Heart left ventricle (tissue), 16 donors: ENCODE results near the gene EFCC1. TPM values are rescaled to one million over a fixed set of nuclear protein-coding genes. Genes with fewer than 3 reads are reported as not detected.

ENCODE experiments used
- ATAC-seq, 4 donors: fragments of 200-7000 bp; cut with Tn5 transposase; one replicate each; pipeline ENCODE4 v1.9.1; 2020 to 2022; ENCODE audit warnings: moderate library complexity in 4 of 4, mild to moderate bottlenecking in 3 of 4, moderate number of reproducible peaks in 1 of 4
- DNase-seq, 5 donors: peaks; one replicate each; pipeline ENCODE4 v3.0.0-alpha.2; 2020
- H3K27ac ChIP-seq, 12 donors: fragments of 200-600 bp; sonication (generic) in 4 of 12; one replicate each; pipeline versions ENCODE4 v1.5.0 to v1.8.0; 2016 to 2022; ENCODE audit warnings: mild to moderate bottlenecking in 2 of 12
- H3K27me3 ChIP-seq, 9 donors: fragments of 200-600 bp; sonication (generic) in 2 of 9; one replicate each; pipeline versions ENCODE4 v1.5.1 to v1.8.0; 2016 to 2022; ENCODE audit warnings: mild to moderate bottlenecking in 3 of 9
- H3K36me3 ChIP-seq, 9 donors: fragments of 200-600 bp; sonication (generic) in 2 of 9; one replicate each; pipeline versions ENCODE4 v1.5.0 to v1.8.0; 2018 to 2022; ENCODE audit warnings: mild to moderate bottlenecking in 2 of 9
- H3K4me1 ChIP-seq, 12 donors: fragments of 200-600 bp; sonication (generic) in 4 of 12; one replicate each; pipeline versions ENCODE4 v1.5.0 to v1.8.0; 2016 to 2022; ENCODE audit warnings: mild to moderate bottlenecking in 3 of 12
- H3K4me3 ChIP-seq, 12 donors: fragments of 200-600 bp; sonication (generic) in 4 of 12; one replicate each; pipeline versions ENCODE4 v1.5.0 to v1.8.0; 2017 to 2022; ENCODE audit warnings: mild to moderate bottlenecking in 9 of 12, moderate library complexity in 4 of 12
- H3K9me3 ChIP-seq, 12 donors: fragments of 200-600 bp; sonication (generic) in 4 of 12; one replicate each; pipeline versions ENCODE4 v1.5.0 to v1.8.0; 2016 to 2022; ENCODE audit warnings: mild to moderate bottlenecking in 1 of 12
- POLR2A ChIP-seq, 2 donors: fragments of 450-650 bp; IDR thresholded peaks; one replicate each; pipeline ENCODE4 v1.6.1; 2017; ENCODE audit warnings: antibody characterized with exemption in 2 of 2, mild to moderate bottlenecking in 2 of 2, moderate library complexity in 2 of 2
- WGBS, 4 donors: extraction: QIAGEN DNeasy Blood & Tissue Kit in 2 of 4; methylation state at CpG; one replicate each; pipeline versions ENCODE4 v1.1.5 to v1.1.7; 2013 to 2018; 5-methylcytosine and 5-hydroxymethylcytosine counted together
- intact Hi-C, 10 donors: fragments of 100-400 bp; cut with DNase I; formaldehyde crosslinking; loops; one replicate each; pipeline versions ENCODE4 v1.11.1 to v1.14.2; 2022
- polyA plus RNA-seq, 2 donors: library from polyadenylated mRNA; stranded (reverse); fragments of 200-250 nt; gene quantifications; one replicate each; pipeline ENCODE4 v1.2.3, GENCODE V29; 2013
- total RNA-seq, 9 donors: library from RNA; depleted of rRNA in 2 of 9; stranded (reverse); fragments of >200 nt in 2 of 9; fragmentation: NEBNext Ultra II Directional in 3 of 9; extraction: Animal tissue kit (Norgen Biotek cat#: 25700) in 3 of 9; gene quantifications; one replicate each; pipeline versions ENCODE4 v1.1.0 to v1.2.4, GENCODE V29; 2016 to 2023
- TF ChIP-seq, protein P1 (sequence below), 12 donors: fragments of 200-600 bp; sonication (generic) in 4 of 12; IDR thresholded peaks; one replicate each; pipeline versions ENCODE4 v1.5.0 to v1.8.0; 2018 to 2022; ENCODE audit warnings: antibody characterized with exemption in 12 of 12, mild to moderate bottlenecking in 5 of 12
- donor health status: ischemic (EF 13 %, LVEDD 7.1; RV severe dilation, severe dysfunction).
- donor health status: healthy with polysubstance abuse.
- donor health status: DM: no; HTN: yes; CAD: no.
- donor health status: DM: no; HTN: no; CAD: no.
- donor health status: ischemic (EF 25% LVEDD 6.9; RV normal size, moderate dysfunction).
- donor health status: ischemic (EF 25% LVEDD 5.7; RV mildly dilated, moderate dysfunction).
- donor health status: healthy.
- donor health status: DM: yes; HTN: yes; CAD: no.
- donor health status: ischemic (EF 35%, LVEDD 5.7; RV mildly dilated, moderate dysfunction).
- donor health status: nonischemic (EF 11% LVEDD 7.7; RV severe dilation, severe dysfunction).
- donor health status: DM: yes; HTN: yes; CAD: no.
- donor health status: PGD.
- donor health status: ischemic (EF 29% LVEDD 5.4; RV normal size, mild dysfunction).
- donor health status: nonischemic (EF 23%, LVEDD 6.1; RV moderate dilation, normal function).

EFCC1 gene
- total and polyA plus RNA-seq, 11 donors = 0.60 to 2.5 (median 1.5) TPM

DNA sequence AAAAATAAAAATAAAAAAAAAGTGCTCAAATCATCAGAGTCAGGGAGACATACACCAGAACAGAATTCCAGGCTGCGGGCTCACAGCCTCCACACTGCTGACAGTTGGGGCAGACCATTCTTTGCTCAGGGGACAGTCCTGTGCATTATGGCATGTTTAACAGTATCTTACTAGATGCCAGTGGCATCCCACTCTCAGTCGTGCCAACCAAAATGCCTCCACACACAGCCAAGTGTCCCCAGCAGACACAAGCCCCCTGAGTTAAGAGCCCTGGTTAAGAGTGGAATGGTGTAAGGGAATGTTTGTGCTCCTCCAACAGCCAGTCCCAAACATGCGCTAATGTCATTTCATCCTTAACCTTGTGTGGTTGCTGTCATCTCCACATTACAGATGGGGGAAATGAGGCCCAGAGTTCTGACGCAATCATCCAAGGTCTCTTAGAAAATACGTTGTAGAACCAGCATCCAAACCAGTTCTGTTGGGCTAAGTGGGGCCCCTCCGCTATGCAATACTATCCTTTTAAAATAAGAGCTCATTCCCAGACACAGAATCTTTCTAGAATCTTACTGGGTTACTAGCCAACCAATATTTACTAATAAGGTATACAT is 33.3 kb upstream of the EFCC1 start:
- intact Hi-C loops = loop anchor here in 1 of 10 donors (5.0 kb wide), 1 partner anchor 279 kb away; the partner anchor contains the start of gene COPG1

DNA sequence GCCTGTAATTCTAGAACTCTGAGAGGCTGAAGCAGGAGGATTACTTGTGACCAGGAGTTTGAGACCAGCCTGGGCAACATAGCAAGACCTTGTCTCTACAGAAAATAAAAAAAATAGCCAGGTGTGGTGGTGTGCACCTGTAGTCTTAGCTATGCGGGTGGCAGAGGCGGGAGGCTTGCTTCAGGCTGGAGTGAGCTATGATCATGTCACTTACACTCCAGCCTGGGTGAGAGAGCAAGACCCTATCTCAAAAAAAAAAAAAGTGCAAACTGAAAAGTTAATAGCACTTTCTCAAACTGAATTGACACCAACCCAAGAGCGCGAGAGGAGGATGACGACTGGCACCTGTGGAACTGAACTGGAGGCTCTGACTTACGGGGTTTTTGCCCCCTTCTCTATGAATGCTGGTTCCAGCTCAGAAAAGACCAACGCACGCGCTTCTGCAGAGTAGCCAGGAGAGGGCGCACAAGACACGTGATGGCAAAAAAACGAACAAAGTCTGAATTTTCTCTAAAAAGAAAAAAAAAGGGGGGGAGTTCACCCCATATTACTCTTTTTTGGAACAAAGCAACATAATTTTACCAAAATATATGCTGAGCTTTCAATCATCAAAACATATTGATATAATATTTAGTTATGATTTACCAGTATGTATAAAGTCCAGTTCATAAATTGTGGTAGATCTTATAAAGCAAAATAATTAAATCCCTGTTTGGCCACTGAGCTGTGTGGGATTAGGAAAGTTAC is 30.9 kb upstream of the EFCC1 start:
- DNase-seq (peak in 3 of 5 donors; percentile 23 to 47 (median 39)), ATAC-seq (peak in 2 of 4 donors; percentile 38 to 40)
- intact Hi-C loops = loop anchor here (1.0 to 10.0 kb wide), 10 partner anchors 82 to 279 kb away; partner anchors contain the start of gene COPG1 (in 4 of the 10)
- Histone ChIP-seq H3K27ac (peak overlapping the region in 4 of 12 donors; percentile 52 to 79 (median 64)), H3K4me3 (no peak overlapping the region), H3K36me3 (no peaks in the 10 kb centered on the region), H3K4me1 (peaks cover 0 to 22% (median 12%) of the 10 kb centered on the region in 12 donors), H3K27me3 (no peaks in the 10 kb centered on the region), H3K9me3 (no peaks in the 10 kb centered on the region)
- TF ChIP-seq POLR2A (IDR thresholded peaks at IDR 0.05) = no peak
- TF ChIP-seq, protein P1, sequence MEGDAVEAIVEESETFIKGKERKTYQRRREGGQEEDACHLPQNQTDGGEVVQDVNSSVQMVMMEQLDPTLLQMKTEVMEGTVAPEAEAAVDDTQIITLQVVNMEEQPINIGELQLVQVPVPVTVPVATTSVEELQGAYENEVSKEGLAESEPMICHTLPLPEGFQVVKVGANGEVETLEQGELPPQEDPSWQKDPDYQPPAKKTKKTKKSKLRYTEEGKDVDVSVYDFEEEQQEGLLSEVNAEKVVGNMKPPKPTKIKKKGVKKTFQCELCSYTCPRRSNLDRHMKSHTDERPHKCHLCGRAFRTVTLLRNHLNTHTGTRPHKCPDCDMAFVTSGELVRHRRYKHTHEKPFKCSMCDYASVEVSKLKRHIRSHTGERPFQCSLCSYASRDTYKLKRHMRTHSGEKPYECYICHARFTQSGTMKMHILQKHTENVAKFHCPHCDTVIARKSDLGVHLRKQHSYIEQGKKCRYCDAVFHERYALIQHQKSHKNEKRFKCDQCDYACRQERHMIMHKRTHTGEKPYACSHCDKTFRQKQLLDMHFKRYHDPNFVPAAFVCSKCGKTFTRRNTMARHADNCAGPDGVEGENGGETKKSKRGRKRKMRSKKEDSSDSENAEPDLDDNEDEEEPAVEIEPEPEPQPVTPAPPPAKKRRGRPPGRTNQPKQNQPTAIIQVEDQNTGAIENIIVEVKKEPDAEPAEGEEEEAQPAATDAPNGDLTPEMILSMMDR (IDR thresholded peaks at IDR 0.05) = peak; percentile 84 to 97 (median 92)
- 8 to 14% (median 12%) methylated on average over 12 of the region's 12 CpGs for WGBS, 4 donors

More for the DNA sequence above, 33.3 kb upstream of the EFCC1 start:
- Histone ChIP-seq H3K27me3 (no peaks in the 10 kb centered on the region), H3K9me3 (no peaks in the 10 kb centered on the region), H3K4me1 (peaks cover 0 to 22% (median 12%) of the 10 kb centered on the region in 12 donors), H3K36me3 (no peaks in the 10 kb centered on the region), H3K4me3 (no peak overlapping the region), H3K27ac (no peak overlapping the region)
- ATAC-seq = no peak
- DNase-seq = no peak
- 78 to 84% (median 82%) methylated on average over 6 of the region's 6 CpGs for WGBS, 4 donors
- TF ChIP-seq, protein P1 (IDR thresholded peaks at IDR 0.05) = no peak
- TF ChIP-seq POLR2A (IDR thresholded peaks at IDR 0.05) = no peak

DNA sequence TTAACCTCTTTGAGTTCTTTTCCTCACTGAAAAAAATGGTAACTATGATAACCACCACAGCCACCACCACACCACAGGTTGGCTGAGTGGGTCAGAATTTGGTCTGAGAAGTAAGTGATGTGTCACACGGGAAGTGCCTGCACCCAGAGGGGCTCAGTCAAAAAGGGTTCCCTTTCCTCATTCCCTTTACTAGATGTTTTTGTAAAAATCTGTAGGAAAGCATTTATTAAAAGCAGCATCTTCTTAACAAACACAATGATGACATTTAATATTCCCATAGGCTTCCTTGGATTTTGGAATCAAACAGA is 30.4 kb upstream of the EFCC1 start:
- H3K27ac ChIP-seq = peak overlapping the region in 8 of 12 donors; percentile 18 to 79 (median 54)
- WGBS, 4 donors = 51 to 81% (median 59%) methylated on average over 1 of the region's 1 CpG
- no peaks in the 10 kb centered on the region for H3K27me3 ChIP-seq
- H3K36me3 ChIP-seq = no peaks in the 10 kb centered on the region
- intact Hi-C loops = loop anchor here (1.0 to 10.0 kb wide), 10 partner anchors 82 to 278 kb away; partner anchors contain the start of gene COPG1 (in 3 of the 10)
- TF ChIP-seq, protein P1 (IDR thresholded peaks at IDR 0.05) = no peak
- TF ChIP-seq POLR2A (IDR thresholded peaks at IDR 0.05) = no peak
- DNase-seq (no peak), ATAC-seq (no peak)
- H3K4me3 ChIP-seq = no peak overlapping the region
- H3K4me1 ChIP-seq = peaks cover 0 to 22% (median 12%) of the 10 kb centered on the region in 12 donors
- H3K9me3 ChIP-seq = no peaks in the 10 kb centered on the region
